HEK293T (cell line): Measurements from ENCODE around the gene SYDE2.

Experiments used
- CTCF ChIA-PET: fragments of 350-600 bp; formaldehyde crosslinking; extraction: SDS; loops from one replicate; lab custom pipeline; 2021; ENCODE audit warnings: antibody characterized with exemption, inconsistent platforms; lab: Yijun Ruan, JAX
- POLR2A ChIA-PET: fragments of 350-600 bp; formaldehyde crosslinking; extraction: SDS; loops from one replicate; lab custom pipeline; 2020; ENCODE audit warnings: antibody characterized with exemption, inconsistent platforms; lab: Yijun Ruan, JAX
- DNase-seq: peaks from one replicate; pipeline ENCODE4 v3.0.0; 2012; ENCODE audit warnings: mixed read lengths; ENCODE audit errors: extremely low spot score
- ARNT ChIP-seq: fragments of 450-650 bp; IDR thresholded peaks from 2 replicates; pipeline ENCODE4 v1.6.1; 2017; ENCODE audit warnings: mild to moderate bottlenecking
- BHLHE40 ChIP-seq: fragments of 450-650 bp; IDR thresholded peaks from 2 replicates; pipeline ENCODE4 v1.6.1; 2016; ENCODE audit warnings: mild to moderate bottlenecking, moderate library complexity, borderline replicate concordance
- CTBP1 ChIP-seq: fragments of 450-650 bp; IDR thresholded peaks from 2 replicates; pipeline ENCODE4 v1.6.1; 2016; ENCODE audit warnings: borderline replicate concordance
- ELF4 ChIP-seq: fragments of 450-650 bp; IDR thresholded peaks from 2 replicates; pipeline ENCODE4 v1.6.1; 2017; ENCODE audit warnings: antibody characterized with exemption
- FOXA1 ChIP-seq: fragments of 450-650 bp; IDR thresholded peaks from 2 replicates; pipeline ENCODE4 v1.6.1; 2016; ENCODE audit warnings: mild to moderate bottlenecking
- FOXK2 ChIP-seq: fragments of 450-650 bp; IDR thresholded peaks from 2 replicates; pipeline ENCODE4 v1.6.1; 2016; ENCODE audit warnings: mild to moderate bottlenecking
- FOXM1 ChIP-seq: fragments of 450-650 bp; IDR thresholded peaks from 2 replicates; pipeline ENCODE4 v1.6.1; 2017; ENCODE audit warnings: mild to moderate bottlenecking, borderline replicate concordance
- HDGF ChIP-seq: fragments of 450-650 bp; IDR thresholded peaks from 2 replicates; pipeline ENCODE4 v1.6.1; 2017; ENCODE audit warnings: antibody characterized with exemption, borderline replicate concordance
- L3MBTL2 ChIP-seq: fragments of 450-650 bp; conservative IDR thresholded peaks from 2 replicates; pipeline ENCODE4 v1.6.1; 2016; ENCODE audit warnings: mild to moderate bottlenecking
- LEF1 ChIP-seq: fragments of 450-650 bp; IDR thresholded peaks from 2 replicates; pipeline ENCODE4 v1.6.1; 2017; ENCODE audit warnings: mild to moderate bottlenecking, borderline replicate concordance
- NFRKB ChIP-seq: fragments of 450-650 bp; IDR thresholded peaks from 2 replicates; pipeline ENCODE4 v1.6.1; 2016; ENCODE audit warnings: mild to moderate bottlenecking, moderate library complexity
- SP1 ChIP-seq: fragments of 450-650 bp; IDR thresholded peaks from 2 replicates; pipeline ENCODE4 v1.6.1; 2017
- SUZ12 ChIP-seq: fragments of 450-650 bp; IDR thresholded peaks from 2 replicates; pipeline ENCODE4 v1.6.1; 2016; ENCODE audit warnings: mild to moderate bottlenecking
- TARDBP ChIP-seq: fragments of 450-650 bp; IDR thresholded peaks from 2 replicates; pipeline ENCODE4 v1.6.1; 2016
- ZNF384 ChIP-seq: fragments of 450-650 bp; IDR thresholded peaks from 2 replicates; pipeline ENCODE4 v1.6.1; 2016
- TF ChIP-seq, protein P1 (sequence below): fragments of 450-650 bp; IDR thresholded peaks from 2 replicates; pipeline ENCODE4 v1.6.1; 2016

Gene SYDE2

DNA sequence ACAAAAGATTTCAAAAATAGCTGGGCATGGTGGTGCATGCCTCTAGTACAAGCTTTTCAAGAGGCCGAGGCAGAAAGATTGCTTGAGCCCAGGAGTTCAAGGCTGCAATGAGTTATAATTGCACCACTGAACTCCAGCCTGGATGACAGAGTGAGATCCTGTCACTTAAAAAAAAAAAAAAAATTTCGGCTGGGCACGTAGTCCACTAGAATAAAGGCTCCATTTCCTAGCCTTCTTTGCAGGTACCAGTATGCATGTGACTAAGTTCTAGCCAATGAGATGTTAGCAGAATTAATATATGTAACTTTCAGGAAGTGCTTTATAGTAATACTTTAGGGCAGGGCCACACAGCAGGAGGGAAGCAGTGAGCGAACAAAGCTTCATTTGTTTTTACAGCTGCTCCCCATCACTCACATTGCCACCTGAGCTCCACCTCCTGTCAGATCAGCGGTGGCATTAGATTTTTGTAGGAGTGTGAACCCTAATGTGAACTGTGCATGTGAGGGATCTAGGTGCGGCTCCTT lies 28.8 kb upstream of the SYDE2 start:
- CTCF ChIA-PET, result interaction anchor here (1.1 to 2.3 kb wide), 4 partner anchors 11 to 124 kb away, joined by 4 to 10 read pairs (median 6); partner anchors contain the start of gene C1orf52
- POLR2A ChIA-PET, result interaction anchor here (1.5 kb wide), 1 partner anchor 10 kb away, joined by 4 read pairs; no protein-coding TSS in a partner anchor
- TF ChIP-seq, protein P1, sequence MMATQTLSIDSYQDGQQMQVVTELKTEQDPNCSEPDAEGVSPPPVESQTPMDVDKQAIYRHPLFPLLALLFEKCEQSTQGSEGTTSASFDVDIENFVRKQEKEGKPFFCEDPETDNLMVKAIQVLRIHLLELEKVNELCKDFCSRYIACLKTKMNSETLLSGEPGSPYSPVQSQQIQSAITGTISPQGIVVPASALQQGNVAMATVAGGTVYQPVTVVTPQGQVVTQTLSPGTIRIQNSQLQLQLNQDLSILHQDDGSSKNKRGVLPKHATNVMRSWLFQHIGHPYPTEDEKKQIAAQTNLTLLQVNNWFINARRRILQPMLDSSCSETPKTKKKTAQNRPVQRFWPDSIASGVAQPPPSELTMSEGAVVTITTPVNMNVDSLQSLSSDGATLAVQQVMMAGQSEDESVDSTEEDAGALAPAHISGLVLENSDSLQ, result peak; percentile 77
- TF ChIP-seq ZNF384, result peak; percentile 23; the same call in 1 of the 2 replicates
- TF ChIP-seq L3MBTL2, result no peak
- no peak for TF ChIP-seq FOXK2
- DNase-seq, result no peak

DNA sequence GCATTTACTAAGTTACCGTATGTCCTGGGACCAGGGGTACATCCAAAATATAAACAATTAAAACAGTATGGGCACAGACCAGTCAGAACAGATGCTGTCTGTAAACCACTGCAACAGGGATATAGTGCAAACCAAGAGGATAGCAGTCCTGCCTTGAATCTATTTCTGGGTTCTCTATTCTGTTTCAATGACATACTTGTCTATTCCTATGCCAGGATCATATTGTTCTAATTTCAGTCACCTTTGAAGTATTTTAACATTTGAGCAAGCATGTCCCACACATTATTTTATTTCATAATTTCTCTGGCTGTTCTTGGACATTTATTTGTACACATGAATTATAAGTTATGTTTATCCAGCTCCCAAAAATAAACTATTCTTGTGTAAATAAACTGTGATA lies 28.2 kb upstream of the SYDE2 start:
- TF ChIP-seq ELF4 (no peak), HDGF (no peak), ZNF384 (no peak), FOXA1 (no peak), TARDBP (no peak), SP1 (no peak), FOXK2 (no peak), FOXM1 (no peak), BHLHE40 (no peak), SUZ12 (no peak), NFRKB (no peak), L3MBTL2 (no peak), ARNT (no peak), LEF1 (no peak), CTBP1 (no peak)
- TF ChIP-seq, protein P1, result no peak
- ChIA-PET POLR2A (no interaction called here), CTCF (interaction anchor here (1.6 to 1.7 kb wide), 2 partner anchors 15 to 30 kb away, joined by 4 to 8 read pairs; partner anchors contain the start of gene C1orf52)
- no peak for DNase-seq

DNA sequence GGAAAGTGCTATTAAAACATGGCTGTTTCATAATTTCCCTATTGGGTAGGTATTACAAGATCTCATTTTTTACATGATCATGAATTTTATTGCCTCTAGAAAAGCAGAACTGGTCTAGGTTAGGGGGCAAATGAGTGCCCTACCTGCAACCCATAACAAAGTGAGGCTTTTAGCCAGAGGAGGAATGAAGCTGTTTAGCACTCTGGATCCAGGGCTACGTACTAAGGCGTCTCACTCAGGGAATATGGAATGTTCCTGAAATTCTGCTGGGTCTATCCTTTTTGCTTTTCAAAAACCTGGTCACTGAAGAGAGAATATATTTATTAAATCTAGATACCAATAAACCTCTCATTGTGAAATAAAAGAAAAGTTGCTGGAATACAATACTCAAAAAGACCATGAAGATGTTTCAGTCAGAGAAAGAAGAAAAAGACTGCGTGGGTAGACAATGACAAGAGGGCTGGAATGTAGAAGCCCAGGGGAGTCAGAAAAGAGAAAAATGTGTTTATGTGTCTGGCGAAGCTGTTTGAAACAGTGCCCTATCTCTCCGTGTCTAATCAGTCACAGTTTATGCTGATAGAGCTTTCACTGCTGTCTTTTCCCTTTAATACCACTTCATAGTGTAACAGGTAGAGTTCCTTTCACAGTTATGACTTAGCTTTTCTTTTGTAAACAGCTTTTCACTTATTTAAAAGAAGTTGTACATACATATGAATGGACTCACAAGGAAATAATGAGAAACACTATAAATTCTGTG lies 25.0 kb upstream of the SYDE2 start:
- no peak for TF ChIP-seq ARNT
- TF ChIP-seq ZNF384, result no peak
- TF ChIP-seq CTBP1, result no peak; the same call in 1 of the 2 replicates
- TF ChIP-seq L3MBTL2, result no peak
- no peak for TF ChIP-seq FOXK2
- no peak for TF ChIP-seq FOXM1
- TF ChIP-seq SP1, result no peak
- no peak for TF ChIP-seq HDGF
- TF ChIP-seq SUZ12, result no peak
- TF ChIP-seq TARDBP, result no peak
- TF ChIP-seq, protein P1, result no peak; the same call in 1 of the 2 replicates
- TF ChIP-seq FOXA1, result no peak
- TF ChIP-seq BHLHE40, result no peak
- no peak for TF ChIP-seq ELF4
- TF ChIP-seq LEF1, result no peak
- no peak for TF ChIP-seq NFRKB
- DNase-seq, result no peak
- CTCF ChIA-PET, result interaction anchor here (0.5 to 2.6 kb wide), 3 partner anchors 16 to 281 kb away, joined by 4 to 7 read pairs (median 4); no protein-coding TSS in a partner anchor
- POLR2A ChIA-PET, result interaction anchor here (0.6 to 2.9 kb wide), 8 partner anchors 10 to 229 kb away, joined by 3 to 15 read pairs (median 4); partner anchors contain the start of genes BCL10, C1orf52, MCOLN2 and SYDE2

DNA sequence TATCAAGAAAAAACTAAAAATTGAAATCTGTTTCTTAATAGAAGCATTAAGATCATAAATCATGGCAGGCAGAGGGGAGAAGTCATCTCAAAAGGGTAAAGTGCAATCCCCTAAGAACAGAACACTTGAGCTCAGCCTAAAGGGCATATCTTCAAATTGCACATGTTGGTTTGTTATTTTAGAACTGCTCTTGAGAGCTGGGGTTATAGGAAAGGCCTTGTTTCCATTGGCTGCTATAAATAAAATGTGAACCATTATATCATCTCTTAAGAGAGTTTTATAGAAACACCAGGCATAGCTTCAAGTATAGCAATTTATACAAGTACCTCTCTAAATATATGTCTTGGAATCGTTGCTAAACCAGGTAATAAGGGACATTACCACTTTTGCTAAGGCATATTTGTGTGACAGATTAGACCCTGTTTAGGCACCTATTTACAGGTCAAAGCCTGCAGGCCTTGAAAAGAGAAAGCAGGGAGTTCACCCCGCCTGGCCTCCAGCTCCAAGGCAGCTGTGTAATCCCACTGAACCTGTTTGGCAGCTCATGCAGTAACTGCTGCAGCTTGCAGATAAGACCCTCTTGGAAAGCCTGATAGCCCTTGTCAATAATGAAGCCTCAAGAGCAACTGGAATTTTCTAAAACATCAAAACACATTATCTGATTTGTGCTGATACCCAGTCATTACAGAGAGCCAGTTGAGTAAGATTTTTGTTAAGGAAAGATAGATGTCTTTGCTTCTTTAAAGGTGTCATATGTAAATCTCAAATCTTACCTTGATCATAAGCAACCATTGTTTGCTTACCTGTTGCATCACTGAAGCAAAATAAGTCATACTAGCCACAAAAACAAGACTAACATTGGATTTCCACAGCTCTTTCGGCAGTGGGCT lies 24.2 kb upstream of the SYDE2 start:
- ChIA-PET POLR2A (interaction anchor here (0.6 to 2.9 kb wide), 6 partner anchors 9 to 72 kb away, joined by 3 to 15 read pairs (median 4); partner anchors contain the start of genes BCL10, C1orf52 and SYDE2), CTCF (interaction anchor here (0.8 to 2.6 kb wide), 4 partner anchors 10 to 280 kb away, joined by 3 to 7 read pairs (median 4); no protein-coding TSS in a partner anchor)
- TF ChIP-seq, protein P1, result peak; percentile 93
- TF ChIP-seq LEF1 (0 out of 2 replicates have a peak, but pooled peaks have one; percentile 14), BHLHE40 (no peak), HDGF (no peak), ZNF384 (no peak), ARNT (no peak), SP1 (no peak)
- no peak for DNase-seq
